Ovary (tissue), 3 donors: ENCODE measurements around the gene ZNF689.

Experiments used
- EP300 ChIP-seq: sonication (generic); formaldehyde crosslinking; IDR thresholded peaks from one replicate; pipeline ENCODE4 v1.6.1; 2017; ENCODE audit warnings: antibody characterized with exemption
- POLR2A ChIP-seq: fragments of 450-650 bp; IDR thresholded peaks from one replicate; pipeline ENCODE4 v1.6.1; 2017; ENCODE audit warnings: antibody characterized with exemption, mild to moderate bottlenecking, moderate library complexity
- TF ChIP-seq, protein P1 (sequence below), 3 donors: fragments of 450-650 bp in 2 of 3; fragments of 200-600 bp in 1 of 3; IDR thresholded peaks; one replicate each; pipeline versions ENCODE4 v1.5.1 to v1.8.0; 2016 to 2022; ENCODE audit warnings: antibody characterized with exemption in 3 of 3, mild to moderate bottlenecking in 1 of 3
- donor health status: DM: no; HTN: no; CAD: no.

DNA sequence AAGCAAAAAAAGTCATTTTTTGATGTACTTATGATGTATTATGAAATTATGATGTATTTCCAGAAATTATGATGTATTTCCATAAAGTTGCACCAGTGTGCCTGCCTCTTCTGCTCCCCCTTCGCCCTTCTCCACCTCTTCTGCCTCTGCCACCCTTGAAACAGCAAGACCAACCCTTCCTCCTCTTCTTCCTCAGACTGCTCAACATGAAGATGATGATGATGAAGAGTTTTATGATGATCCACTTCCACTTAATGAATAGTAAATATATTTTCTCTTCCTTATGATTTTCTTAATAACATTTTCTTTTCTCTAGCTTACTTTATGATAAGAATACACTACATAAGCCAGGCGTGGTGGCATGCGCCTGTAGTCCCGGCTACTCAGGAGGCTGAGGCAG is 17.3 kb downstream of the ZNF689 start:
- TF ChIP-seq, protein P1, sequence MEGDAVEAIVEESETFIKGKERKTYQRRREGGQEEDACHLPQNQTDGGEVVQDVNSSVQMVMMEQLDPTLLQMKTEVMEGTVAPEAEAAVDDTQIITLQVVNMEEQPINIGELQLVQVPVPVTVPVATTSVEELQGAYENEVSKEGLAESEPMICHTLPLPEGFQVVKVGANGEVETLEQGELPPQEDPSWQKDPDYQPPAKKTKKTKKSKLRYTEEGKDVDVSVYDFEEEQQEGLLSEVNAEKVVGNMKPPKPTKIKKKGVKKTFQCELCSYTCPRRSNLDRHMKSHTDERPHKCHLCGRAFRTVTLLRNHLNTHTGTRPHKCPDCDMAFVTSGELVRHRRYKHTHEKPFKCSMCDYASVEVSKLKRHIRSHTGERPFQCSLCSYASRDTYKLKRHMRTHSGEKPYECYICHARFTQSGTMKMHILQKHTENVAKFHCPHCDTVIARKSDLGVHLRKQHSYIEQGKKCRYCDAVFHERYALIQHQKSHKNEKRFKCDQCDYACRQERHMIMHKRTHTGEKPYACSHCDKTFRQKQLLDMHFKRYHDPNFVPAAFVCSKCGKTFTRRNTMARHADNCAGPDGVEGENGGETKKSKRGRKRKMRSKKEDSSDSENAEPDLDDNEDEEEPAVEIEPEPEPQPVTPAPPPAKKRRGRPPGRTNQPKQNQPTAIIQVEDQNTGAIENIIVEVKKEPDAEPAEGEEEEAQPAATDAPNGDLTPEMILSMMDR (IDR thresholded peaks at IDR 0.05) = no peak
- TF ChIP-seq POLR2A = no peak
- no peak for TF ChIP-seq EP300
